Subcutaneous abdominal adipose tissue (tissue), 5 donors: ENCODE measurements around the gene LRFN2.

Experiments
- H3K27ac ChIP-seq: one replicate; pipeline ENCODE4 v1.7.0; 2013; ENCODE audit warnings: low read depth, mild to moderate bottlenecking, inconsistent platforms, low read length, moderate library complexity
- H3K27me3 ChIP-seq, 5 donors: one replicate each; pipeline ENCODE4 v1.7.0; 2013; ENCODE audit warnings: low read length in 5 of 5, inconsistent platforms in 1 of 5; ENCODE audit not compliant: control insufficient read depth in 5 of 5, insufficient read depth in 4 of 5
- H3K36me3 ChIP-seq, 5 donors: one replicate each; pipeline ENCODE4 v1.7.0; 2013; ENCODE audit warnings: low read length in 5 of 5; ENCODE audit not compliant: control insufficient read depth in 5 of 5, insufficient read depth in 5 of 5
- H3K4me1 ChIP-seq, 5 donors: one replicate each; pipeline ENCODE4 v1.7.0; 2013; ENCODE audit warnings: low read length in 5 of 5, mild to moderate bottlenecking in 3 of 5, moderate library complexity in 1 of 5; ENCODE audit not compliant: control insufficient read depth in 5 of 5, insufficient read depth in 5 of 5
- H3K4me3 ChIP-seq, 5 donors: one replicate each; pipeline ENCODE4 v1.7.0; 2013; ENCODE audit warnings: low read length in 5 of 5, low read depth in 1 of 5
- H3K9ac ChIP-seq, 5 donors: one replicate each; pipeline ENCODE4 v1.7.0; 2013; ENCODE audit warnings: low read length in 5 of 5, mild to moderate bottlenecking in 4 of 5, moderate library complexity in 3 of 5
- H3K9me3 ChIP-seq, 5 donors: one replicate each; pipeline ENCODE4 v1.7.0; 2013; ENCODE audit warnings: low read length in 5 of 5; ENCODE audit not compliant: control insufficient read depth in 5 of 5
- donor health status: healthy.
- donor health status: healthy.
- donor health status: healthy.
- donor health status: healthy.
- donor health status: healthy.

The LRFN2 gene

GRCh38 chr6:40620574-40621240 is 33.5 kb upstream of the LRFN2 start:
- H3K27ac ChIP-seq, result no peak overlapping the region
- no peak overlapping the region for H3K9ac ChIP-seq
- H3K27me3 ChIP-seq, result peaks cover 0 to 27% (median 18%) of the 10 kb centered on the region in 5 donors
- no peaks in the 10 kb centered on the region for H3K36me3 ChIP-seq
- no peak overlapping the region for H3K4me3 ChIP-seq
- H3K9me3 ChIP-seq, result peaks cover 0 to 2% (median 0%) of the 10 kb centered on the region in 5 donors
- no peaks in the 10 kb centered on the region for H3K4me1 ChIP-seq

GRCh38 chr6:40614671-40615070 is 27.5 kb upstream of the LRFN2 start:
- H3K9ac ChIP-seq, result no peak overlapping the region
- no peak overlapping the region for H3K27ac ChIP-seq
- no peaks in the 10 kb centered on the region for H3K36me3 ChIP-seq
- peaks cover 0 to 2% (median 0%) of the 10 kb centered on the region in 5 donors for H3K9me3 ChIP-seq
- H3K27me3 ChIP-seq, result peaks cover 3 to 29% (median 12%) of the 10 kb centered on the region in 5 donors
- no peak overlapping the region for H3K4me3 ChIP-seq
- H3K4me1 ChIP-seq, result peaks cover 0 to 5% (median 0%) of the 10 kb centered on the region in 5 donors

GRCh38 chr6:40611912-40612311 is 24.7 kb upstream of the LRFN2 start:
- Histone ChIP-seq H3K9me3 (peaks cover 0 to 2% (median 0%) of the 10 kb centered on the region in 5 donors), H3K4me3 (no peak overlapping the region), H3K4me1 (peaks cover 0 to 5% (median 0%) of the 10 kb centered on the region in 5 donors), H3K27ac (no peak overlapping the region), H3K9ac (no peak overlapping the region), H3K36me3 (no peaks in the 10 kb centered on the region), H3K27me3 (peaks cover 3 to 20% (median 10%) of the 10 kb centered on the region in 5 donors)

- Histone ChIP-seq H3K4me1 (peaks cover 0 to 5% (median 0%) of the 10 kb centered on the region in 5 donors), H3K4me3 (no peak overlapping the region), H3K36me3 (no peaks in the 10 kb centered on the region), H3K27me3 (peaks cover 3 to 20% (median 10%) of the 10 kb centered on the region in 5 donors), H3K27ac (no peak overlapping the region), H3K9me3 (peaks cover 0 to 2% (median 0%) of the 10 kb centered on the region in 5 donors), H3K9ac (no peak overlapping the region)
Observed at GRCh38 chr6:40611434-40611833, 24.3 kb upstream of the LRFN2 start.

- Histone ChIP-seq H3K36me3 (no peaks in the 10 kb centered on the region), H3K4me1 (peaks cover 0 to 5% (median 0%) of the 10 kb centered on the region in 5 donors), H3K27me3 (peaks cover 3 to 24% (median 10%) of the 10 kb centered on the region in 5 donors), H3K27ac (no peak overlapping the region), H3K4me3 (no peak overlapping the region), H3K9ac (no peak overlapping the region), H3K9me3 (peaks cover 0 to 2% (median 0%) of the 10 kb centered on the region in 5 donors)
Observed at GRCh38 chr6:40610229-40610628, 23.1 kb upstream of the LRFN2 start.

- Histone ChIP-seq H3K4me1 (peaks cover 0 to 5% (median 0%) of the 10 kb centered on the region in 5 donors), H3K27ac (no peak overlapping the region), H3K27me3 (peaks cover 3 to 29% (median 7%) of the 10 kb centered on the region in 5 donors)
Observed at GRCh38 chr6:40606981-40607380, 19.8 kb upstream of the LRFN2 start.

GRCh38 chr6:40606526-40606925 is 19.4 kb upstream of the LRFN2 start:
- H3K4me1 ChIP-seq, result peaks cover 0 to 2% (median 0%) of the 10 kb centered on the region in 5 donors
- no peak overlapping the region for H3K27ac ChIP-seq
- H3K27me3 ChIP-seq, result peaks cover 2 to 25% (median 7%) of the 10 kb centered on the region in 5 donors
- peaks cover 0 to 2% (median 0%) of the 10 kb centered on the region in 5 donors for H3K9me3 ChIP-seq
- no peak overlapping the region for H3K9ac ChIP-seq
- H3K36me3 ChIP-seq, result no peaks in the 10 kb centered on the region
- H3K4me3 ChIP-seq, result no peak overlapping the region

More at GRCh38 chr6:40606981-40607380, 19.8 kb upstream of the LRFN2 start:
- no peaks in the 10 kb centered on the region for H3K36me3 ChIP-seq
- no peak overlapping the region for H3K9ac ChIP-seq
- peaks cover 0 to 2% (median 0%) of the 10 kb centered on the region in 5 donors for H3K9me3 ChIP-seq
- H3K4me3 ChIP-seq, result no peak overlapping the region

GRCh38 chr6:40604082-40604481 is 16.9 kb upstream of the LRFN2 start:
- Histone ChIP-seq H3K4me1 (no peaks in the 10 kb centered on the region), H3K4me3 (no peak overlapping the region), H3K9ac (no peak overlapping the region), H3K27ac (no peak overlapping the region), H3K27me3 (peaks cover 0 to 40% (median 14%) of the 10 kb centered on the region in 5 donors), H3K36me3 (no peaks in the 10 kb centered on the region), H3K9me3 (no peaks in the 10 kb centered on the region)

- Histone ChIP-seq H3K27me3 (peaks cover 9 to 51% (median 24%) of the 10 kb centered on the region in 5 donors), H3K36me3 (no peaks in the 10 kb centered on the region), H3K4me1 (no peaks in the 10 kb centered on the region), H3K9ac (no peak overlapping the region), H3K27ac (no peak overlapping the region), H3K9me3 (no peaks in the 10 kb centered on the region), H3K4me3 (no peak overlapping the region)
Observed at GRCh38 chr6:40599555-40599954, 12.4 kb upstream of the LRFN2 start.

GRCh38 chr6:40598516-40598915 is 11.4 kb upstream of the LRFN2 start:
- Histone ChIP-seq H3K36me3 (no peaks in the 10 kb centered on the region), H3K4me1 (no peaks in the 10 kb centered on the region), H3K9me3 (no peaks in the 10 kb centered on the region), H3K4me3 (no peak overlapping the region), H3K27ac (no peak overlapping the region), H3K27me3 (peaks cover 9 to 47% (median 23%) of the 10 kb centered on the region in 5 donors), H3K9ac (no peak overlapping the region)
